ENCODE results near the gene STPG1. TPM values are rescaled to one million over a fixed set of nuclear protein-coding genes. Genes with fewer than 3 reads are reported as not detected.

The STPG1 gene
- total and polyA plus RNA-seq, 2 donors (not counting 3 experiments of a cell fraction or from before 2014, with no cell fraction given) = 6.3 to 10.2 TPM

- ChIA-PET POLR2A (no interaction called here), CTCF (interaction anchor here (1.2 to 8.2 kb wide), 2 partner anchors 136 to 190 kb away, joined by 3 to 132 read pairs; no protein-coding TSS in a partner anchor)
- intact Hi-C loops (cut with micrococcal nuclease) = no loop called here
- no peak overlapping the region for H3K9ac ChIP-seq (replicated peaks; ENCODE audit: extremely low read depth, insufficient read depth, low read length)
- no peaks in the 10 kb centered on the region for H3K27me3 ChIP-seq (ENCODE audit: control insufficient read depth in 2 of 2, insufficient read depth in 2 of 2, low read length in 2 of 2)
- FAIRE-seq (peak; percentile 43), DNase-seq (ENCODE audit: low read depth, low spot score) (peak; percentile 73)
- no peak overlapping the region for H2AFZ ChIP-seq (ENCODE audit: low read depth, low read length)
- no peak overlapping the region for H3K4me3 ChIP-seq (replicated peaks in 1 of 3; ENCODE audit: insufficient read depth in 1 of 3, low read depth in 1 of 3, low read length in 3 of 3)
- no peaks in the 10 kb centered on the region for H4K20me1 ChIP-seq (replicated peaks; ENCODE audit: control insufficient read depth, extremely low read depth, insufficient read depth, low read length)
- TF ChIP-seq JUN (IDR thresholded peaks at IDR 0.05; ENCODE audit: borderline replicate concordance, insufficient read depth, insufficient read length, low read depth) (no peak), CTCF (IDR thresholded peaks at IDR 0.05; ENCODE audit: extremely low read depth in 1 of 2, insufficient read depth in 1 of 2, low read depth in 1 of 2, low read length in 2 of 2) (no peak), MAX (IDR thresholded peaks at IDR 0.05; ENCODE audit: insufficient read depth, insufficient read length) (no peak), MYC (IDR thresholded peaks at IDR 0.05; ENCODE audit: low read depth, low read length) (no peak), EZH2 (IDR thresholded peaks at IDR 0.05; ENCODE audit: borderline replicate concordance, low read depth, low read length, severe bottlenecking) (no peak), POLR2AphosphoS5 (IDR thresholded peaks at IDR 0.05; ENCODE audit: insufficient read depth, low read depth, low read length) (no peak), POLR2A (IDR thresholded peaks at IDR 0.05; ENCODE audit: low read depth, low read length) (no peak), GATA2 (IDR thresholded peaks at IDR 0.05; ENCODE audit: insufficient read depth, insufficient read length, low read depth, low read length) (no peak), FOS (IDR thresholded peaks at IDR 0.05; ENCODE audit: borderline replicate concordance, insufficient read depth, low read length) (no peak)
- no peaks in the 10 kb centered on the region for H3K9me3 ChIP-seq (replicated peaks; ENCODE audit: control insufficient read depth, insufficient read depth, low read length)
- no peaks in the 10 kb centered on the region for H3K79me2 ChIP-seq (ENCODE audit: control insufficient read depth, insufficient read depth, low read length)
- dilution Hi-C loops (cut with MboI; ENCODE audit: extremely low pct_ligation_motif_present, low sequenced_read_pairs) = no loop called here
- H3K9me1 ChIP-seq (replicated peaks; ENCODE audit: control insufficient read depth, extremely low read depth, insufficient read depth, low read length) = no peaks in the 10 kb centered on the region
- no peak overlapping the region for H3K27ac ChIP-seq (ENCODE audit: insufficient read depth, low read depth, low read length)
- no TSS peak for BruUV-seq (replicated peaks)
- H3K4me1 ChIP-seq (ENCODE audit: control insufficient read depth, extremely low read depth, insufficient read depth, low read length) = peaks cover 47% of the 10 kb centered on the region
- H3K36me3 ChIP-seq (ENCODE audit: control insufficient read depth in 2 of 2, extremely low read depth in 1 of 2, insufficient read depth in 2 of 2, low read length in 2 of 2) = no peaks in the 10 kb centered on the region
- peak overlapping the region; percentile 34 for H3K4me2 ChIP-seq (ENCODE audit: insufficient read depth, low read length)
These were observed 24.3 kb downstream of the STPG1 start for GRCh38 chr1:24389231-24389678.

Measured in endothelial cell of umbilical vein (primary cell).